K562 (cell line): Measurements from ENCODE around the gene PPM1H. TPM values are rescaled to one million over a fixed set of nuclear protein-coding genes. Genes with fewer than 3 reads are reported as not detected.

ENCODE experiments used
- CHD2 ChIP-seq: IDR thresholded peaks from 2 replicates; pipeline ENCODE4 v1.6.1; 2011; ENCODE audit warnings: low read depth, low read length
- ESRRA ChIP-seq: fragments of 450-650 bp; IDR thresholded peaks from 2 replicates; pipeline ENCODE4 v1.6.1; 2014; ENCODE audit warnings: low read depth, mild to moderate bottlenecking, moderate library complexity, borderline replicate concordance
- EZH2 ChIP-seq: IDR thresholded peaks from 2 replicates; pipeline ENCODE4 v1.6.1; 2012; ENCODE audit warnings: low read depth, mild to moderate bottlenecking, inconsistent platforms, low read length, borderline replicate concordance
- FOXA1 ChIP-seq: fragments of 450-650 bp; IDR thresholded peaks from 2 replicates; pipeline ENCODE4 v1.6.1; 2016; ENCODE audit warnings: mild to moderate bottlenecking, borderline replicate concordance
- MTA3 ChIP-seq: fragments of 450-650 bp; formaldehyde crosslinking; IDR thresholded peaks from 2 replicates; pipeline ENCODE4 v1.6.1; 2017; ENCODE audit warnings: mild to moderate bottlenecking, borderline replicate concordance
- NR2C2 ChIP-seq, 2 experiments: fragments of 200-800 bp in 1 of 2; sonication (Bioruptor generic) in 1 of 2; sonication (generic) in 1 of 2; formaldehyde crosslinking in 1 of 2; IDR thresholded peaks; 2 replicates each; pipeline versions ENCODE4 v1.6.1 to v1.8.0; 2016 to 2022; ENCODE audit warnings: mild to moderate bottlenecking in 1 of 2, missing compliant biosample characterization in 1 of 2, missing genetic modification characterization in 1 of 2, missing genetic modification reagents in 1 of 2
- RBFOX2 ChIP-seq: fragments of 200-400 bp; formaldehyde crosslinking; IDR thresholded peaks from 2 replicates; pipeline ENCODE4 v1.6.1; 2017; ENCODE audit warnings: low read depth, mild to moderate bottlenecking, low read length, moderate library complexity
- REST ChIP-seq, 2 experiments: fragments of 450-650 bp; formaldehyde crosslinking in 1 of 2; IDR thresholded peaks; 2 replicates each; pipeline versions ENCODE4 v1.4.0 to v1.6.1; 2014 to 2020; ENCODE audit warnings: mild to moderate bottlenecking in 2 of 2, borderline replicate concordance in 1 of 2, low read depth in 1 of 2
- ZHX1 ChIP-seq: fragments of 150-350 bp; conservative IDR thresholded peaks from 2 replicates; pipeline ENCODE4 v1.6.1; 2014; ENCODE audit warnings: low read length
- ZNF354B ChIP-seq: fragments of 250-450 bp; sonication (Bioruptor Pico); IDR thresholded peaks from 2 replicates; pipeline ENCODE4 v1.4.0; 2020
- ZNF408 ChIP-seq: fragments of 250-450 bp; sonication (Bioruptor Pico); IDR thresholded peaks from 2 replicates; pipeline ENCODE4 v1.4.0; 2020; ENCODE audit warnings: low read depth, mild to moderate bottlenecking, moderate library complexity
- polyA plus RNA-seq, 8 experiments: library from polyadenylated mRNA; depleted of rRNA in 4 of 8; stranded (reverse) in 5 of 8; unstranded in 3 of 8; fragments of >200 nt; fragmentation: Nextera tagmentation in 2 of 8; fragmentation: Illumina TruSeq in 1 of 8; extraction: Ambion mirVana in 2 of 8; extraction: Trizol in 1 of 8; gene quantifications; 2 replicates each; pipeline versions ENCODE4 v1.2.1 to v1.2.3, GENCODE V29; 2011 to 2014; ENCODE audit warnings: inconsistent platforms in 1 of 8, missing spikeins in 1 of 8
- total RNA-seq, 7 experiments: library from RNA; depleted of rRNA in 6 of 7; stranded (reverse); fragments of >200 nt in 6 of 7; fragmentation: Illumina TruSeq in 2 of 7; extraction: Trizol in 2 of 7; gene quantifications; 2 replicates each; pipeline versions ENCODE4 v1.2.1 to v1.2.3, GENCODE V29; 2011 to 2021; ENCODE audit warnings: low replicate concordance in 1 of 7

The PPM1H gene
- total and polyA plus RNA-seq, 9 of the 15 experiments (the other 6 are each of a cell fraction or from before 2014, with no cell fraction given): 5.3 to 29.3 (median 11.3) TPM

- peak; percentile 65 for TF ChIP-seq REST (IDR thresholded peaks at IDR 0.05; ENCODE audit: borderline replicate concordance)
- no peak for TF ChIP-seq REST (CRISPR knock-in tag; IDR thresholded peaks at IDR 0.05; ENCODE audit: low read depth)
- TF ChIP-seq CHD2: peak; percentile 52; the same call in 1 of the 2 replicates
- TF ChIP-seq MTA3: peak; percentile 72; the same call in 1 of the 2 replicates
- TF ChIP-seq ZHX1: no peak
- TF ChIP-seq ZNF354B (CRISPR knock-in tag): no peak
- peak; percentile 75 for TF ChIP-seq RBFOX2
- peak; percentile 43; the same call in 1 of the 2 replicates for TF ChIP-seq ESRRA
- TF ChIP-seq NR2C2 (CRISPR knock-in tag; IDR thresholded peaks at IDR 0.05): peak; percentile 85
- peak; percentile 78 for TF ChIP-seq NR2C2 (tag; IDR thresholded peaks at IDR 0.05)
- no peak for TF ChIP-seq EZH2
- TF ChIP-seq FOXA1: no peak
- no peak for TF ChIP-seq ZNF408 (CRISPR knock-in tag)
Measured at GRCh38 chr12:62934799-62935674, at the start of gene PPM1H (continued).
